HL-60/S4 treated with phorbol 12-myristate 13-acetate at 8.2 ng/mL for 4 days and 3 days (cell line): ENCODE data around the gene STRN3.

Experiments used
- in situ Hi-C: fragments of 300-500 bp; cut with MboI; formaldehyde crosslinking; loops from 2 replicates; pipeline ENCODE4 v1.15.0; 2022; ENCODE audit warnings: low sequenced_read_pairs

STRN3 gene

GRCh38 chr14:30876692-30877091 lies 149.5 kb downstream of the STRN3 start:
- in situ Hi-C loops: no loop called here

- in situ Hi-C loops: no loop called here
Measured at GRCh38 chr14:30875788-30876053, 150.5 kb downstream of the STRN3 start.

GRCh38 chr14:30874999-30875787 lies 151.0 kb downstream of the STRN3 start:
- in situ Hi-C loops: no loop called here

GRCh38 chr14:30874120-30874998 lies 151.8 kb downstream of the STRN3 start, which contains the start of gene COCH:
COCH (plus strand) TSS chr14:30874559; CDS start chr14:30874939, 380 bp downstream.
- in situ Hi-C loops: no loop called here

- in situ Hi-C loops: no loop called here
Measured at GRCh38 chr14:30873308-30874119, 152.7 kb downstream of the STRN3 start.

- in situ Hi-C loops: no loop called here
Measured at GRCh38 chr14:30872602-30873001, 153.6 kb downstream of the STRN3 start.

GRCh38 chr14:30869551-30870155 lies 156.5 kb downstream of the STRN3 start:
- in situ Hi-C loops: no loop called here

GRCh38 chr14:30868736-30869135 lies 157.4 kb downstream of the STRN3 start:
- in situ Hi-C loops: no loop called here

GRCh38 chr14:30864934-30865333 lies 161.2 kb downstream of the STRN3 start:
- in situ Hi-C loops: no loop called here

- in situ Hi-C loops: no loop called here
Measured at GRCh38 chr14:30861200-30861599, 165.0 kb downstream of the STRN3 start.

- in situ Hi-C loops: no loop called here
Measured at GRCh38 chr14:30855345-30856037, 170.7 kb downstream of the STRN3 start.

GRCh38 chr14:30854492-30854891 lies 171.7 kb downstream of the STRN3 start:
- in situ Hi-C loops: no loop called here

GRCh38 chr14:30853946-30854345 lies 172.2 kb downstream of the STRN3 start:
- in situ Hi-C loops: no loop called here

- in situ Hi-C loops: no loop called here
Measured at GRCh38 chr14:30849983-30850382, 176.2 kb downstream of the STRN3 start.

GRCh38 chr14:30849354-30849753 lies 176.8 kb downstream of the STRN3 start:
- in situ Hi-C loops: no loop called here

GRCh38 chr14:30848449-30849240 lies 177.5 kb downstream of the STRN3 start:
- in situ Hi-C loops: no loop called here
